Muscle of leg (tissue), 11 donors: ENCODE results near the gene GNAL. TPM values are rescaled to one million over a fixed set of nuclear protein-coding genes. Genes with fewer than 3 reads are reported as not detected.
A peak's percentile ranks its signal among the peaks of the same experiment; 100 is the strongest.

Source experiments
- DNase-seq: peaks from one replicate; pipeline ENCODE4 v3.0.0; 2013
- H3K27ac ChIP-seq: one replicate; pipeline ENCODE4 v1.5.1; 2013; ENCODE audit warnings: mild to moderate bottlenecking, low read length, control low read depth
- H3K27me3 ChIP-seq: one replicate; pipeline ENCODE4 v1.6.1; 2013; ENCODE audit warnings: low read length; ENCODE audit not compliant: control insufficient read depth, insufficient read depth
- H3K36me3 ChIP-seq: one replicate; pipeline ENCODE4 v1.6.1; 2013; ENCODE audit warnings: low read length; ENCODE audit not compliant: control insufficient read depth, insufficient read depth
- H3K4me1 ChIP-seq: one replicate; pipeline ENCODE4 v1.6.1; 2013; ENCODE audit warnings: low read length; ENCODE audit not compliant: control insufficient read depth, insufficient read depth
- H3K4me3 ChIP-seq: one replicate; pipeline ENCODE4 v1.5.1; 2013; ENCODE audit warnings: low read length, control low read depth
- H3K9me3 ChIP-seq: replicated peaks from 2 replicates; pipeline ENCODE4 v1.6.1; 2013; ENCODE audit warnings: low read depth, low read length; ENCODE audit not compliant: control insufficient read depth
- WGBS: methylation state at CpG from one replicate; pipeline ENCODE4 v1.1.5; 2013; ENCODE audit warnings: missing lambda C conversion rate; ENCODE audit not compliant: insufficient coverage; 5-methylcytosine and 5-hydroxymethylcytosine counted together
- polyA plus RNA-seq, 8 donors: library from polyadenylated mRNA; unstranded; fragments of 120-200 nt; gene quantifications; one replicate each; pipeline versions ENCODE4 v1.2.1 to v1.2.3, GENCODE V29; 2013; ENCODE audit warnings: inconsistent platforms in 1 of 8, low replicate concordance in 1 of 8; ENCODE audit not compliant: insufficient read length in 8 of 8, insufficient read depth in 1 of 8
- total RNA-seq: library from RNA; stranded (reverse); fragments of 120-200 nt; gene quantifications from one replicate; pipeline ENCODE4 v1.2.4, GENCODE V29; 2013

The GNAL gene
- total and polyA plus RNA-seq, 9 donors = 1.2 to 2.4 (median 1.7) TPM

DNA sequence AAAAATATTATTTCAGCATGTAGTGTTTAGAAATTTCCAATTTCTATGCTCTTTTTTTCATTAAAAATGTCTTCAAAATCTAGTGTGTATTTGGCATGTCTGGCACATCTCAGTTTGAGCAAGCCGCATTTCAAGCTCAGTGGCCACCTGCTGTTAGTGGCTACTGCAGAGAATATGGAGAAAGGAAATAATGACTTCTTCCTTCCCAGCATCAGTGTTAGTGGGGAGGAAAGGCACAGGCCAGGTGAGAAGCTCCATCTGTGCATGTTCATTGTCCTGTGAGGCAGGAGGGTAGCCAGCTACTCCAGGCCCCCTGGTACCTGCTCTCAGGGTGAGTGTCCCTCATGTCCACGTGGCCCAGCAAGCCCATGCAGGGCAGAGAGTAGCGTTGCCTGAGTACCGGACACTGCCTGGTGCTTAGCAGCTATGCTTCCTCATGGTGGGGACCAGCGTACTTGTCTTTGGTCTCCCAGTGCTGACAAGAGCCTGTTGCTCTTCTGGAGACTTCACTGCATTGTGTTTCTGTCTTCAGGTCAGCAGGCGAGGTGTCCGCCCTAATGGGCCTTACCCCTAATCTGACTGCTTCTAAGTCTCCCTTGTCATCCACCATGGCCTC is 94.8 kb downstream of the GNAL start:
- no peaks in the 10 kb centered on the region for H3K9me3 ChIP-seq
- no peaks in the 10 kb centered on the region for H3K36me3 ChIP-seq
- H3K4me3 ChIP-seq = no peak overlapping the region
- no peaks in the 10 kb centered on the region for H3K4me1 ChIP-seq
- H3K27ac ChIP-seq = no peak overlapping the region
- DNase-seq = no peak
- 88% methylated on average over 6 of the region's 7 CpGs for WGBS
- peaks cover 2% of the 10 kb centered on the region for H3K27me3 ChIP-seq

DNA sequence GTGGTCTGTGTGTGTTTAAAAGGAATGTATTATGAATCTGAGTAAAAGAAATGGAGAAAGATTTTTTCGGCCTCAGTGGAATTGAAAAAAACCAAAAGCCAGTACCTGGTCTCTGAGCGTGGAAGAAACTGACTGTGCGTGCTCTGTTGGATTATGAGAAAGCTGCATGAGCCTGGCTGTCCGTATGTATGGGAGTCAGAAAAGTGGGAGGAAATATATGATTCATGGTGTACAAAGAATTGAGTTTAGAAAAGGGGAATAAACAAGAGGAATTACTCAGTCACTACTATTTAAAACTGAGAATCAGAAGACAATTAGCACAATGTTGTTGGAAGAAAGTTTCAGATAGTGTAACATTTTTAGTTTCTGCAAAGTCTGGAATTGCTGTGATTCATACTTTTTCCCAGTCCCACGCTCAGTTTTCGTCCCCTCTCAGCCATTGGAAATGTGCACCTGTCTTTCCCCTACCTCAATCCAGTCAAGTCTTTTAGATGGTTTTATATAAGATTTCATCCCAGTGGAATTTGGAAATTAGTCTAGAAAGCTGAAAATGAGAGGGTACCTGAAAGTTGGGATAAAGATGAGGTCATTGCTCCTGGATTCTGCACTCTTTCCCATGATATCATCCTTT is 95.7 kb downstream of the GNAL start:
- 85% methylated on average over 3 of the region's 6 CpGs for WGBS
- Histone ChIP-seq H3K4me1 (no peaks in the 10 kb centered on the region), H3K36me3 (no peaks in the 10 kb centered on the region), H3K27me3 (peaks cover 2% of the 10 kb centered on the region), H3K27ac (no peak overlapping the region), H3K9me3 (no peaks in the 10 kb centered on the region), H3K4me3 (no peak overlapping the region)
- DNase-seq = no peak

DNA sequence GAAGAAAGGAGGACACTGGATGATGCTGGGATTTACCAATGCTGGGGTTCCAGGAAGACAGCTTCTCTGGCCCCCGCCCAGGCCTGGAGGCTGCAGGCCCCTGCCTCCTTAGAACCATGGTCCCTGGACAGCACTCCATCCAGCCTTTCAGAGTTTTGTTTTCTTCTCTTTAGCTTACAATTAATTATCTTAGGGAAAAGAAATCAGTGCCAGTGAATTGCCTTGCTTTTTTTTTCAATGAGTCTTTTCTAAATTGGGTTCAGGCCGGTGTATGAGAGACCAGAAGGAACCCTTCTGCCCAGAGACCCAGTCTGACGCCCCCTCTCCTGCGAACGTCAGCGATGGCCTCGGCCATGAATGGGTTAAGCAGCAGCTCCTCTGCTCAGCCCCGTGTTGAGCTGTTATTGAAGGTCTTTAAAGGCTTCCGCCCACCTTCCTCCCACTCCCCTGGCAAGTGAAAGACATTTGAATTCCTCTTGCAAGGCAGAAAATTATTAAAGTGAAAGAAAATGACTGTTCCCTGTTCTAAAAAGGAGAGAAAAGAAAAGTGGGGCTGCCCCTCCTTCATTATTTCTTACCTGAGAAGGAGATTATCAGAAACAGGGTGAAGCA is 96.5 kb downstream of the GNAL start:
- no peaks in the 10 kb centered on the region for H3K4me1 ChIP-seq
- no peak overlapping the region for H3K27ac ChIP-seq
- DNase-seq = no peak
- no peaks in the 10 kb centered on the region for H3K9me3 ChIP-seq
- no peaks in the 10 kb centered on the region for H3K36me3 ChIP-seq
- H3K4me3 ChIP-seq = no peak overlapping the region
- H3K27me3 ChIP-seq = peaks cover 2% of the 10 kb centered on the region
- no CpG with 5 or more reads among the region's 9 CpGs for WGBS

DNA sequence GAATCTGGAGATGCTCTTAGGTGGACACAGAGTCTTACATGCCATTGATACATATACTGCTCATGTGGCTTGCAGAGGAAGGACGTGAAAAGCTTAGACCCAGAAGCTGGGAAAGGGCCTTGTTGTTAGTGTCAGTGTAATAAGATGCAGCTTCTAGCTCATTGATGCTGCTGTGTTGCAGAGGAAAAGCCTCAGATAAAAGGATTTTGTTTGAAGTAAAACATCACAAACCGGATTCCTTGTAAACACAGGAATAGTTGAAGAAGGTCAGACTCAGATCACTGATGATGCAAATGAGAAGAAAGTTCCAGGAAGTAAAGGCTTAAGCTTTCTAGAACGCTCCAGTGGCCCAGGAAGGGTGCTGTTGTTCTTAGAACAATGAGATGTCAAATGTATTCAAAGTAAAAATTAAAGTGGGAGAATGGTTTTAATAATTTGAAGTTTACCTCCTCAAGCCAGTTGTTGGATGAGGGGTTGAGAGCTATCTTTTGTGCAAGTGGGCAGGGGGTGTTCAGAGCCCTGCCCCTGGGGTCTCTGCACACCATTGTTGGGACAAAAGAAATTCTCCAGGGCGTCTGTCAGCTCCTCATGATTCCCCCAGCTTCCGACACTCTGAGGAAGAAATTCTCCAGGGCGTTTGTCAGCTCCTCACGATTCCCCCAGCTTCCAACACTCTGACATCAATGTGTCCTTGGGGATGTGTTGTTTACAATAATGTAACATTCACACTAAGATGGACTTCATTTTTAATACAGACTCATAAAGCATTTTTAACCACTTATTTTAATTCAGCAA is 100.8 kb downstream of the GNAL start:
- Histone ChIP-seq H3K9me3 (no peaks in the 10 kb centered on the region), H3K27ac (no peak overlapping the region), H3K27me3 (no peaks in the 10 kb centered on the region), H3K4me1 (no peaks in the 10 kb centered on the region), H3K4me3 (no peak overlapping the region), H3K36me3 (no peaks in the 10 kb centered on the region)
- DNase-seq = peak; percentile 6
- WGBS = 27% methylated on average over 3 of the region's 7 CpGs

DNA sequence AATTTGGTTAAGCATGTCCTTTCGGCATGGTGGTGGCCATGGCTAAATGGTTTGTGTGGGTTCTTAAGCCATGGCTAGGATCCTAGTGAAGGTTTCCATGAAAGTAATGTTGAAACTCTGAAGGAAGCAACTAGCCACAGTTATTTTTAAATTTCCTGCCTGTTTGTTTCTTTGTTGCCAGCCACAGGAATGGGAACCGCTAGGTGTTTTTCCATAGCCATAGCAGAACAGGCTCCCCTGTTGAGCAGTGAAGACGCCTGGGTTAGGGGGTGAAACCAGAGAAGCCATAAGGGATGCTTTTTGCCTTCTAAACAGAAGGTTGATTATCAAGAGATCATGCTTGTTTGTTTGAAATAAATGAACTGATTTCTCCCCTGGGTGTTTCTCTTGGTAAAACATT is 102.1 kb downstream of the GNAL start:
- no peaks in the 10 kb centered on the region for H3K9me3 ChIP-seq
- no peak overlapping the region for H3K27ac ChIP-seq
- WGBS = 74% methylated on average over 3 of the region's 3 CpGs
- no peak for DNase-seq
- no peaks in the 10 kb centered on the region for H3K36me3 ChIP-seq
- no peaks in the 10 kb centered on the region for H3K4me1 ChIP-seq
- no peak overlapping the region for H3K4me3 ChIP-seq
- no peaks in the 10 kb centered on the region for H3K27me3 ChIP-seq

DNA sequence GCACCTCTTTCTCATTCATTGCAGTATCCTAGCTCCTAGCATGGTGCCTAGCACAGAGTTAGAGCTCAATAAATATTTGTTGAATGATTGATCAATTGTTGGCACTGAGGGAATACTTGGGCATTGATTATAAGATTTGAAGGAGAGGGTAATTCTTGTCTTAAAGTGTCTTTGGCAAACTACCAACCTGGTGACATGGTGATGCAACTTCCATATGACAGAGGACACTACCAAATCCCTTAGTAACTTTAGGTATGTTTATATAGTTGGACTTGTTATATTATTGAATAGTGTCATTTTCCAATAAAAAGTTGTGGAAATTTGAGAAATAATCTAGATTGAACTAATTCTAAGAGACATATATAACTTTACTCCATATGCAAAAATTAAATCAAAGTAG is 103.6 kb downstream of the GNAL start:
- Histone ChIP-seq H3K9me3 (no peaks in the 10 kb centered on the region), H3K27ac (no peak overlapping the region), H3K36me3 (no peaks in the 10 kb centered on the region), H3K4me3 (no peak overlapping the region), H3K27me3 (no peaks in the 10 kb centered on the region), H3K4me1 (no peaks in the 10 kb centered on the region)
- DNase-seq = no peak

DNA sequence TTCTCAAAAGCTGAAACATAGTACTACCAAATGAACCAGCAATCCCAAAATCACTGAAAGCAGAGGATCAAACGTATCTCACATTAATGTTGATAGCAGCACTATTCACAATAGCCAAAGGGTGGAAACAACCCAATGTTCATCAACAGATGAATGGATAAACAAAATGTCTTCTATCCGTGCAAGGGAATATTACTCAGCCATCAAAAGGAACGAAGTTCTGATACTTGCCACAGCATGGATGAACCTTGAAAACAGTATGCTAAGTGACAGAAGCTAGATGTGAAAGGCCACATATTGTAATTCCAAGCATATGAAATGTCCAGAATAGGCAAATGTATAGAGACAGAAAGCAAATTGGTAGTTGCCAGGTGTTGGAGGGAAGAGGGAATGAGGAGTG is 105.1 kb downstream of the GNAL start:
- no peak for DNase-seq
- H3K4me1 ChIP-seq = no peaks in the 10 kb centered on the region
- H3K4me3 ChIP-seq = no peak overlapping the region
- WGBS = 87% methylated on average over 3 of the region's 3 CpGs
- no peaks in the 10 kb centered on the region for H3K36me3 ChIP-seq
- H3K27ac ChIP-seq = no peak overlapping the region
- H3K27me3 ChIP-seq = no peaks in the 10 kb centered on the region
- no peaks in the 10 kb centered on the region for H3K9me3 ChIP-seq

DNA sequence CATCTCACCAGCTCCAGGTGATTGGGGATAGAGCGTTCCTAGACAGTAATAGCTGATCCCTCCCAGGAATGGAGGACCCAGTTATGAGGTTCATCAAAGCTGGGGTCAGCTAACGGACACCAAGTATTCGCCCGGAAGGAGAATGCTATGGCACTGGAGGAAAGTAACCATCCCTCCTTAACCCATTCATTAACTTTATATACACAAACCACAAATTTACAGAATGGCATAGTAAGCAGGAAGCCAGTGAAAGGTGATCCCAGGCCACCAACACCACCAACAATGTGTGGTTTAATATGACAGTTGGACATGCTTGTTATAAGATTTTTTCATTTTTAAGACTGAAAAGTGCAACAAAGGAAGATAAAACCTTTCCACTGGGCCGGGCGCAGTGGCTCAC is 106.9 kb downstream of the GNAL start:
- Histone ChIP-seq H3K4me3 (no peak overlapping the region), H3K4me1 (no peaks in the 10 kb centered on the region), H3K36me3 (no peaks in the 10 kb centered on the region), H3K27me3 (no peaks in the 10 kb centered on the region), H3K9me3 (no peaks in the 10 kb centered on the region), H3K27ac (no peak overlapping the region)
- DNase-seq = no peak
- WGBS = no CpG with 5 or more reads among the region's 6 CpGs

DNA sequence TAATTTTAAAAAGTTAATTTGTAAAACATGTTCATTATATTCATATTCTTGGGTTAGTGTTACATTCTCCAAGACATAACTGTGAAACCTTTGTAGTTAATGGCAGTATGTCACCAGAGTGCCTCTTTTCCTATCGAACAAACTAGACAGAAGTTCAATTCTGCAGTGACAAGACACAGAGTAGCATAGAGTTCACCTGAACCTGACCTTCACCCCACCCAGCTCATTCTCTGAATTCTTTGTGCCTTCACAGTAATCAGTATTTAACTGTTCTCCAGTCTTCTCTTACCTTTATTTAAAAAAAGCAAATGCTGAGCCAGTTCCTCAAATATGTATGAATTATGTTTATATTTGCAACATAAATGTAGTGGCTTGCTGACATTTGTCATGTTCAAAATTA is 109.2 kb downstream of the GNAL start:
- 29% methylated on average over 1 of the region's 1 CpG for WGBS
- Histone ChIP-seq H3K4me1 (no peaks in the 10 kb centered on the region), H3K9me3 (no peaks in the 10 kb centered on the region), H3K4me3 (no peak overlapping the region), H3K27me3 (no peaks in the 10 kb centered on the region), H3K27ac (no peak overlapping the region), H3K36me3 (no peaks in the 10 kb centered on the region)
- no peak for DNase-seq

DNA sequence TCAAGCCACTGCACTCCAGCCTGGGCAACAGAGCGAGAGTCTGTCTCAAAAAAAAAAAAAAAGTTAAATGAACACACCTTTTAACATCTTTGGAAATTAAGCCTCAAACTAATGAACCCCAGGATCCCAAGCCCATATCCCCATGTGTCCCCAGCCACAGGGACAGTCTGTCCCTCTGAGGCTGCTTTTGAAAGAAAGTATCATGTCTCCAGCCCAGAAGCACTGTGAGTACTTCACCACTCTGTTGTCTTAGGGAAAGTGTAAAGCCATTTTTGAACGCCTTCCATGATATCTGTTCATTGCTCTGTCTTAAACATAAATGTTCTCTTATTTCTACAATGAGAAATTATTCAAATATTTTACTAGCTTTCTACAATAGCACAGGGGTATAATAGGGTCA is 110.0 kb downstream of the GNAL start:
- no peak for DNase-seq
- no CpG with 5 or more reads among the region's 2 CpGs for WGBS
- Histone ChIP-seq H3K9me3 (no peaks in the 10 kb centered on the region), H3K27me3 (no peaks in the 10 kb centered on the region), H3K27ac (no peak overlapping the region), H3K36me3 (no peaks in the 10 kb centered on the region), H3K4me3 (no peak overlapping the region), H3K4me1 (no peaks in the 10 kb centered on the region)
